ENCODE results near the gene SGK2. TPM values are rescaled to one million over a fixed set of nuclear protein-coding genes. Genes with fewer than 3 reads are reported as not detected.

The SGK2 gene
- total and polyA plus RNA-seq, 2 of the 13 experiments (the other 11 are each of a cell fraction or from before 2014, with no cell fraction given), result 6.2 to 29.4 TPM

GRCh38 chr20:43590392-43591303, 31.8 kb downstream of the SGK2 start, which contains the start of gene IFT52 (continued):
- TF ChIP-seq HNRNPUL1 (IDR thresholded peaks at IDR 0.05; ENCODE audit: low read depth, low read length) (no peak), ZNF34 (CRISPR knock-in tag; IDR thresholded peaks at IDR 0.05; ENCODE audit: borderline replicate concordance) (peak; percentile 98), ZNF160 (CRISPR knock-in tag; IDR thresholded peaks at IDR 0.05) (no peak; the same call in 1 of the 2 replicates), TCF7 (IDR thresholded peaks at IDR 0.05; ENCODE audit: low read depth) (no peak), EP300 (IDR thresholded peaks at IDR 0.05; ENCODE audit: low read depth in 2 of 2, low read length in 2 of 2) (peak; percentile 17 to 39; a peak in 2 of 4 replicates), EP300 (CRISPR knock-in tag; IDR thresholded peaks at IDR 0.05; ENCODE audit: borderline replicate concordance) (0 out of 2 replicates have a peak, but pooled peaks have one; percentile 39), ZNF619 (CRISPR knock-in tag; IDR thresholded peaks at IDR 0.05) (peak; percentile 72; the same call in 1 of the 2 replicates), ZNF292 (CRISPR knock-in tag; IDR thresholded peaks at IDR 0.05; ENCODE audit: borderline replicate concordance, low read depth) (peak; percentile 51; the same call in 1 of the 2 replicates), ZFP36L2 (CRISPR knock-in tag; IDR thresholded peaks at IDR 0.05) (no peak; the same call in 1 of the 2 replicates), KLF15 (CRISPR knock-in tag; IDR thresholded peaks at IDR 0.05; ENCODE audit: borderline replicate concordance) (peak; percentile 86; the same call in 1 of the 2 replicates), ZNF136 (CRISPR knock-in tag; IDR thresholded peaks at IDR 0.05; ENCODE audit: low read depth) (peak; percentile 80), TAF1 (CRISPR knock-in tag; IDR thresholded peaks at IDR 0.05) (peak; percentile 79), SP2 (CRISPR knock-in tag; IDR thresholded peaks at IDR 0.05) (no peak; the same call in 1 of the 2 replicates), CBX5 (CRISPR knock-in tag; IDR thresholded peaks at IDR 0.05; ENCODE audit: borderline replicate concordance) (peak; percentile 26; the same call in 1 of the 2 replicates), AFF4 (CRISPR knock-in tag; IDR thresholded peaks at IDR 0.05) (no peak), ZSCAN22 (CRISPR knock-in tag; IDR thresholded peaks at IDR 0.05) (0 out of 2 replicates have a peak, but pooled peaks have one; percentile 36), SATB2 (CRISPR knock-in tag; IDR thresholded peaks at IDR 0.05) (peak; percentile 80; the same call in 1 of the 2 replicates), HOXA3 (CRISPR knock-in tag; IDR thresholded peaks at IDR 0.05) (peak; percentile 92), ZNF816 (CRISPR knock-in tag; IDR thresholded peaks at IDR 0.05; ENCODE audit: borderline replicate concordance) (peak; percentile 93), SP140L (CRISPR knock-in tag; IDR thresholded peaks at IDR 0.05; ENCODE audit: borderline replicate concordance) (peak; percentile 55; the same call in 1 of the 2 replicates), KDM2A (CRISPR knock-in tag; IDR thresholded peaks at IDR 0.05; ENCODE audit: borderline replicate concordance, low read depth) (peak; percentile 89), ZNF776 (CRISPR knock-in tag; IDR thresholded peaks at IDR 0.05) (peak; percentile 80), ZMAT3 (CRISPR knock-in tag; conservative IDR thresholded peaks at IDR 0.05) (peak; percentile 79; the same call in 1 of the 2 replicates), NRL (CRISPR knock-in tag; IDR thresholded peaks at IDR 0.05; ENCODE audit: borderline replicate concordance) (peak; percentile 85; the same call in 1 of the 2 replicates)
- TF ChIP-seq, protein P1, sequence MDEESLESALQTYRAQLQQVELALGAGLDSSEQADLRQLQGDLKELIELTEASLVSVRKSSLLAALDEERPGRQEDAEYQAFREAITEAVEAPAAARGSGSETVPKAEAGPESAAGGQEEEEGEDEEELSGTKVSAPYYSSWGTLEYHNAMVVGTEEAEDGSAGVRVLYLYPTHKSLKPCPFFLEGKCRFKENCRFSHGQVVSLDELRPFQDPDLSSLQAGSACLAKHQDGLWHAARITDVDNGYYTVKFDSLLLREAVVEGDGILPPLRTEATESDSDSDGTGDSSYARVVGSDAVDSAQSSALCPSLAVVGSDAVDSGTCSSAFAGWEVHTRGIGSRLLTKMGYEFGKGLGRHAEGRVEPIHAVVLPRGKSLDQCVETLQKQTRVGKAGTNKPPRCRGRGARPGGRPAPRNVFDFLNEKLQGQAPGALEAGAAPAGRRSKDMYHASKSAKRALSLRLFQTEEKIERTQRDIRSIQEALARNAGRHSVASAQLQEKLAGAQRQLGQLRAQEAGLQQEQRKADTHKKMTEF (CRISPR knock-in tag; IDR thresholded peaks at IDR 0.05), result peak; percentile 90

Data from HepG2 (cell line).